Spleen (tissue), 7 donors: ENCODE data around the gene RBM15B.

Experiments used
- CTCF ChIP-seq, 11 experiments: fragments of 200-600 bp in 7 of 11; fragments of 450-650 bp in 4 of 11; sonication (generic) in 4 of 11; IDR thresholded peaks in 8 of 11; conservative IDR thresholded peaks in 3 of 11; 1 replicate in 7 of 11; 2 replicates in 4 of 11; pipeline versions ENCODE4 v1.4.0 to v1.8.0; 2016 to 2021; ENCODE audit warnings: antibody characterized with exemption in 11 of 11, inconsistent platforms in 4 of 11, mild to moderate bottlenecking in 1 of 11
- POLR2A ChIP-seq, 3 donors: fragments of 450-650 bp; IDR thresholded peaks; one replicate each; pipeline ENCODE4 v1.5.1; 2017; ENCODE audit warnings: antibody characterized with exemption in 3 of 3, mild to moderate bottlenecking in 1 of 3
- donor health status: DM: no; HTN: no; CAD: no; lungs with moderate emphysema.
- donor health status: DM: no; HTN: no; CAD: no.
- donor health status: DM: no; HTN: no; CAD: no.

- no peak for TF ChIP-seq POLR2A (IDR thresholded peaks at IDR 0.05)
- TF ChIP-seq CTCF (IDR thresholded peaks at IDR 0.05 in 8 of 11, conservative IDR thresholded peaks at IDR 0.05 in 3 of 11) = no peak
Observed at GRCh38 chr3:51343918-51344687, 47.0 kb upstream of the RBM15B start.
